ENCODE data around the gene EPM2A. TPM values are rescaled to one million over a fixed set of nuclear protein-coding genes. Genes with fewer than 3 reads are reported as not detected.
"Not testable (repeated sequence)": the region's sequence is repeated elsewhere in the genome, so short reads cannot be mapped to it uniquely, and the experiment has no call there.

The EPM2A gene
- total and polyA plus RNA-seq, 11 donors: 13.1 to 52.7 (median 39.8) TPM

GRCh38 chr6:145745861-145746260 lies 10.5 kb upstream of the EPM2A start:
- ATAC-seq (no peak), DNase-seq (no peak)
- H3K27ac ChIP-seq: no peak overlapping the region
- peaks cover 0 to 11% (median 0%) of the 10 kb centered on the region in 12 donors for H3K9me3 ChIP-seq
- WGBS, 4 donors: 88 to 98% (median 95%) methylated on average over 1 of the region's 1 CpG
- H3K4me3 ChIP-seq: no peak overlapping the region
- no peak for TF ChIP-seq POLR2A (IDR thresholded peaks at IDR 0.05)
- TF ChIP-seq, protein P1, sequence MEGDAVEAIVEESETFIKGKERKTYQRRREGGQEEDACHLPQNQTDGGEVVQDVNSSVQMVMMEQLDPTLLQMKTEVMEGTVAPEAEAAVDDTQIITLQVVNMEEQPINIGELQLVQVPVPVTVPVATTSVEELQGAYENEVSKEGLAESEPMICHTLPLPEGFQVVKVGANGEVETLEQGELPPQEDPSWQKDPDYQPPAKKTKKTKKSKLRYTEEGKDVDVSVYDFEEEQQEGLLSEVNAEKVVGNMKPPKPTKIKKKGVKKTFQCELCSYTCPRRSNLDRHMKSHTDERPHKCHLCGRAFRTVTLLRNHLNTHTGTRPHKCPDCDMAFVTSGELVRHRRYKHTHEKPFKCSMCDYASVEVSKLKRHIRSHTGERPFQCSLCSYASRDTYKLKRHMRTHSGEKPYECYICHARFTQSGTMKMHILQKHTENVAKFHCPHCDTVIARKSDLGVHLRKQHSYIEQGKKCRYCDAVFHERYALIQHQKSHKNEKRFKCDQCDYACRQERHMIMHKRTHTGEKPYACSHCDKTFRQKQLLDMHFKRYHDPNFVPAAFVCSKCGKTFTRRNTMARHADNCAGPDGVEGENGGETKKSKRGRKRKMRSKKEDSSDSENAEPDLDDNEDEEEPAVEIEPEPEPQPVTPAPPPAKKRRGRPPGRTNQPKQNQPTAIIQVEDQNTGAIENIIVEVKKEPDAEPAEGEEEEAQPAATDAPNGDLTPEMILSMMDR (IDR thresholded peaks at IDR 0.05): no peak
- intact Hi-C loops (cut with DNase I): no loop called here
- peaks cover 0 to 9% (median 0%) of the 10 kb centered on the region in 12 donors for H3K4me1 ChIP-seq
- H3K27me3 ChIP-seq: no peaks in the 10 kb centered on the region
- H3K36me3 ChIP-seq: no peaks in the 10 kb centered on the region

DNA sequence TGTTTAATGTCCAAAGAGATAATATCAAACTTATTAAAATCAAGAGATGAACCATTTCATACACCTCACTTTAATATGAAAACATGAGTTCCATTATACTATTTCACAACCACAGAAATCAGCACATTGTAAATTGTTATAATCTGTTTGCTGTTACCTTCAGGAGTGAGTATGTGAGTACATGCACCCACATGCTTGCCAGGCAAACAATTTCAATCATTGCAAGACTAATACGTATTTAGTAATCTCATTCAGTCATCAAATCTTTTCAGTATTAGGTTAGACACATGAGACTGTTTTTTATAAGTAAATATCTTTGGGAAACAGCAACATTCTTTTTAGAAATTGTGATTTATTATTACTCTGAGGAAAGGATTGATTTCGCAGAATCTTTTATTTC lies 9.3 kb upstream of the EPM2A start:
- intact Hi-C loops (cut with DNase I): no loop called here
- TF ChIP-seq POLR2A (IDR thresholded peaks at IDR 0.05): no peak
- TF ChIP-seq, protein P1 (IDR thresholded peaks at IDR 0.05): no peak
- ATAC-seq (no peak), DNase-seq (no peak)
- H3K4me1 ChIP-seq: peaks cover 0 to 5% (median 0%) of the 10 kb centered on the region in 12 donors
- H3K27ac ChIP-seq: no peak overlapping the region
- H3K36me3 ChIP-seq: no peaks in the 10 kb centered on the region
- H3K27me3 ChIP-seq: no peaks in the 10 kb centered on the region
- H3K4me3 ChIP-seq: no peak overlapping the region
- 93 to 95% (median 94%) methylated on average over 2 of the region's 2 CpGs for WGBS, 4 donors
- H3K9me3 ChIP-seq: peaks cover 0 to 11% (median 0%) of the 10 kb centered on the region in 12 donors

DNA sequence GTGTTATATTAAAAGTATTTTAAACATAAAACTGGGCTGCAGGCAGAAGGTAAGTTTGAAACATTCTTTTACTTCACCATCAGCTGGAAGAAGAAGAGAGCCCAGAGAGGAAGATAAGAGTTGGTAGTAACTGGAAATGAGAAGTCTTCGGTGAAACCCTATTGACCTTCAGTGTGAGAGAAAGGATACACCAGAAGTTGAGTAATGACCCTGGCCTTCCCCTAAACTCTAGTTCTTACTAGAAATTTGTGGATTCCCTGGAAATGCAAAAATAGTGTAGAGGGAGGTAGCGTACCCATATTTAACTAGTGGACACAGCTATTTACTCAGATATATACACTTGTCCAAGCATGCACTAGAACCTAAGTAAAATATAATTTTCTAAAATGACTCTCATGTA lies 8.0 kb upstream of the EPM2A start:
- no peaks in the 10 kb centered on the region for H3K27me3 ChIP-seq
- DNase-seq (no peak), ATAC-seq (no peak)
- 79 to 93% (median 88%) methylated on average over 2 of the region's 2 CpGs for WGBS, 4 donors
- TF ChIP-seq POLR2A (IDR thresholded peaks at IDR 0.05): no peak
- TF ChIP-seq, protein P1 (IDR thresholded peaks at IDR 0.05): no peak
- peaks cover 0 to 11% (median 0%) of the 10 kb centered on the region in 12 donors for H3K9me3 ChIP-seq
- H3K4me3 ChIP-seq: no peak overlapping the region
- intact Hi-C loops (cut with DNase I): no loop called here
- no peaks in the 10 kb centered on the region for H3K36me3 ChIP-seq
- H3K27ac ChIP-seq: no peak overlapping the region
- H3K4me1 ChIP-seq: no peaks in the 10 kb centered on the region

- H3K36me3 ChIP-seq; H3K9me3 ChIP-seq; H3K27me3 ChIP-seq; DNase-seq; ATAC-seq; H3K4me1 ChIP-seq; H3K27ac ChIP-seq; H3K4me3 ChIP-seq; intact Hi-C loops (cut with DNase I): not testable (repeated sequence)
- WGBS, 4 donors: 81 to 92% (median 86%) methylated on average over 4 to 6 of the region's 6 CpGs
These were observed 7.2 kb upstream of the EPM2A start for GRCh38 chr6:145742472-145742871.

- H3K9me3 ChIP-seq, H3K36me3 ChIP-seq, ATAC-seq, H3K27ac ChIP-seq, DNase-seq, H3K27me3 ChIP-seq, H3K4me3 ChIP-seq: not testable (repeated sequence)
- WGBS, 4 donors: 94 to 98% (median 95%) methylated on average over 5 of the region's 5 CpGs
- intact Hi-C loops (cut with DNase I): loop anchor here (5.0 to 10.0 kb wide), 6 partner anchors 73 to 225 kb away; partner anchors contain the start of genes FBXO30 (in 4 of the 10) and SHPRH (in 2 of the 10)
- H3K4me1 ChIP-seq: peaks cover 0 to 14% (median 4%) of the 10 kb centered on the region in 12 donors
These were observed 4.4 kb upstream of the EPM2A start for GRCh38 chr6:145739685-145740084.
